ENCODE measurements around the gene TRAF4. TPM values are rescaled to one million over a fixed set of nuclear protein-coding genes. Genes with fewer than 3 reads are reported as not detected.

TRAF4 gene
- polyA plus RNA-seq, 1 donor (not counting 4 experiments of a cell fraction or from before 2014, with no cell fraction given) = 57.3 TPM

GRCh38 chr17:28705074-28705659, 38.6 kb upstream of the TRAF4 start:
- H3K4me3 ChIP-seq (ENCODE audit: control insufficient read depth in 2 of 3, extremely low read depth in 1 of 3, insufficient read depth in 2 of 3, low read depth in 1 of 3, low read length in 3 of 3) = no peak overlapping the region
- no peak overlapping the region for H3K27ac ChIP-seq (ENCODE audit: control insufficient read depth, insufficient read depth, low read length)
- H3K79me2 ChIP-seq (ENCODE audit: control insufficient read depth, insufficient read depth, low read length) = no peaks in the 10 kb centered on the region
- H3K9me1 ChIP-seq (ENCODE audit: control insufficient read depth, extremely low read depth, insufficient read depth, low read length) = no peaks in the 10 kb centered on the region
- no peaks in the 10 kb centered on the region for H3K9me3 ChIP-seq (ENCODE audit: control insufficient read depth, low read depth, low read length)
- dilution Hi-C loops (cut with MboI; ENCODE audit: extremely low pct_ligation_motif_present, low sequenced_read_pairs) = no loop called here
- no peak for TF ChIP-seq EZH2 (IDR thresholded peaks at IDR 0.05; ENCODE audit: low read length)
- TF ChIP-seq, protein P1, sequence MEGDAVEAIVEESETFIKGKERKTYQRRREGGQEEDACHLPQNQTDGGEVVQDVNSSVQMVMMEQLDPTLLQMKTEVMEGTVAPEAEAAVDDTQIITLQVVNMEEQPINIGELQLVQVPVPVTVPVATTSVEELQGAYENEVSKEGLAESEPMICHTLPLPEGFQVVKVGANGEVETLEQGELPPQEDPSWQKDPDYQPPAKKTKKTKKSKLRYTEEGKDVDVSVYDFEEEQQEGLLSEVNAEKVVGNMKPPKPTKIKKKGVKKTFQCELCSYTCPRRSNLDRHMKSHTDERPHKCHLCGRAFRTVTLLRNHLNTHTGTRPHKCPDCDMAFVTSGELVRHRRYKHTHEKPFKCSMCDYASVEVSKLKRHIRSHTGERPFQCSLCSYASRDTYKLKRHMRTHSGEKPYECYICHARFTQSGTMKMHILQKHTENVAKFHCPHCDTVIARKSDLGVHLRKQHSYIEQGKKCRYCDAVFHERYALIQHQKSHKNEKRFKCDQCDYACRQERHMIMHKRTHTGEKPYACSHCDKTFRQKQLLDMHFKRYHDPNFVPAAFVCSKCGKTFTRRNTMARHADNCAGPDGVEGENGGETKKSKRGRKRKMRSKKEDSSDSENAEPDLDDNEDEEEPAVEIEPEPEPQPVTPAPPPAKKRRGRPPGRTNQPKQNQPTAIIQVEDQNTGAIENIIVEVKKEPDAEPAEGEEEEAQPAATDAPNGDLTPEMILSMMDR (optimal IDR thresholded peaks at IDR 0.05 in 1 of 3, IDR thresholded peaks at IDR 0.05 in 1 of 3, conservative IDR thresholded peaks at IDR 0.05 in 1 of 3; ENCODE audit: extremely low read depth in 1 of 3, insufficient read depth in 2 of 3, low read length in 3 of 3) = no peak
- DNase-seq (ENCODE audit: low read depth, low spot score) = no peak
- no peak overlapping the region for H3K4me2 ChIP-seq (ENCODE audit: control insufficient read depth, extremely low read depth, insufficient read depth, low read depth, low read length)
- no peak overlapping the region for H2AFZ ChIP-seq (ENCODE audit: control insufficient read depth, low read length)
- FAIRE-seq = no peak
- H3K9ac ChIP-seq (ENCODE audit: control insufficient read depth, extremely low read depth, insufficient read depth, low read length) = no peak overlapping the region
- peaks cover 21 to 29% of the 10 kb centered on the region in 2 experiments for H3K36me3 ChIP-seq (ENCODE audit: control insufficient read depth in 2 of 2, extremely low read depth in 1 of 2, insufficient read depth in 2 of 2, low read length in 2 of 2)
- H4K20me1 ChIP-seq (ENCODE audit: control insufficient read depth, extremely low read depth, insufficient read depth, low read length) = no peaks in the 10 kb centered on the region
- H3K4me1 ChIP-seq (ENCODE audit: control insufficient read depth, extremely low read depth, insufficient read depth, low read length) = no peaks in the 10 kb centered on the region
- no peaks in the 10 kb centered on the region for H3K27me3 ChIP-seq (ENCODE audit: control insufficient read depth, extremely low read depth, insufficient read depth, low read length)

DNA sequence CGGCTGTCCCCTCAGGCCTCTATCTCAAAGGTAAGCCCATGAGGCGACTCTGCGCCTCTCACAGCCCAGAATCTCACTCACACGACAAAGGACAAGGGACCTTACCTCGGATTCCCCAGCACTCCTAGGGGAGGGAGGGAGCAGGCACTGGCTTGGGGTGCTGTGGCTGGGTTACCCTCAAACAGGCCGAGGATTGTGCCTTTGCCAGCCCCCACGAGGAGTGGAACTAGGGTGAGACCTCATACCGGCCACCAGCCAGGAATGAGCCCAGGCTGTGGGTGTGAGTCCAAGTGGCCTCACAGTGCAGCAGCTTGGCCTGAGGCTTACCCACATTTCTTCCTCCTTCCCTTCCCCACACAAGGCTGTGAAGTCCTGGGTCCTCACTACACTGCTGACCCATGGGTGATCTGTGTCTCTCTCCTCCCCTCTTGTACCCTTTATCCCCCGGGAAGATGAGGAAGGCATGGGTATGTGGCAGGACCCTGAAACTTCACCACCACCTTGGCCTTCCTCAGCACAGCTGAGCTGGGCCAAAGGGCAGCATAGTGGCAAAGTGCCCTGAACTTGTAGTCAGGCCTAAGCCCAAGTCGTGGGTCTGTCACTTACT, 38.0 kb upstream of the TRAF4 start:
- H4K20me1 ChIP-seq (ENCODE audit: control insufficient read depth, extremely low read depth, insufficient read depth, low read length) = no peaks in the 10 kb centered on the region
- H3K9ac ChIP-seq (ENCODE audit: control insufficient read depth, extremely low read depth, insufficient read depth, low read length) = no peak overlapping the region
- no peak for FAIRE-seq
- TF ChIP-seq, protein P1 (optimal IDR thresholded peaks at IDR 0.05 in 1 of 3, IDR thresholded peaks at IDR 0.05 in 1 of 3, conservative IDR thresholded peaks at IDR 0.05 in 1 of 3; ENCODE audit: extremely low read depth in 1 of 3, insufficient read depth in 2 of 3, low read length in 3 of 3) = no peak
- no peak for TF ChIP-seq EZH2 (IDR thresholded peaks at IDR 0.05; ENCODE audit: low read length)
- peaks cover 17 to 23% of the 10 kb centered on the region in 2 experiments for H3K36me3 ChIP-seq (ENCODE audit: control insufficient read depth in 2 of 2, extremely low read depth in 1 of 2, insufficient read depth in 2 of 2, low read length in 2 of 2)
- no peak overlapping the region for H2AFZ ChIP-seq (ENCODE audit: control insufficient read depth, low read length)
- no peaks in the 10 kb centered on the region for H3K79me2 ChIP-seq (ENCODE audit: control insufficient read depth, insufficient read depth, low read length)
- no peak overlapping the region for H3K4me3 ChIP-seq (ENCODE audit: control insufficient read depth in 2 of 3, extremely low read depth in 1 of 3, insufficient read depth in 2 of 3, low read depth in 1 of 3, low read length in 3 of 3)
- H3K27me3 ChIP-seq (ENCODE audit: control insufficient read depth, extremely low read depth, insufficient read depth, low read length) = no peaks in the 10 kb centered on the region
- peaks cover 3% of the 10 kb centered on the region for H3K4me1 ChIP-seq (ENCODE audit: control insufficient read depth, extremely low read depth, insufficient read depth, low read length)
- no peaks in the 10 kb centered on the region for H3K9me3 ChIP-seq (ENCODE audit: control insufficient read depth, low read depth, low read length)
- H3K9me1 ChIP-seq (ENCODE audit: control insufficient read depth, extremely low read depth, insufficient read depth, low read length) = no peaks in the 10 kb centered on the region
- no peak for DNase-seq (ENCODE audit: low read depth, low spot score)
- dilution Hi-C loops (cut with MboI; ENCODE audit: extremely low pct_ligation_motif_present, low sequenced_read_pairs) = no loop called here
- H3K27ac ChIP-seq (ENCODE audit: control insufficient read depth, insufficient read depth, low read length) = no peak overlapping the region
- no peak overlapping the region for H3K4me2 ChIP-seq (ENCODE audit: control insufficient read depth, extremely low read depth, insufficient read depth, low read depth, low read length)
